BLaER1 (cell line): ENCODE measurements around the gene TULP1.

Source experiments
- H3K27ac ChIP-seq: shearing (Covaris generic); formaldehyde crosslinking; 2 replicates; pipeline ENCODE4 v1.8.1; 2022
- H3K27me3 ChIP-seq: shearing (Covaris generic); formaldehyde crosslinking; 2 replicates; pipeline ENCODE4 v1.8.1; 2022
- H3K36me3 ChIP-seq: shearing (Covaris generic); formaldehyde crosslinking; 2 replicates; pipeline ENCODE4 v1.8.1; 2022
- H3K4me1 ChIP-seq: shearing (Covaris generic); formaldehyde crosslinking; 2 replicates; pipeline ENCODE4 v1.8.1; 2022
- H3K4me2 ChIP-seq: shearing (Covaris generic); formaldehyde crosslinking; 2 replicates; pipeline ENCODE4 v1.8.1; 2022
- H3K4me3 ChIP-seq: shearing (Covaris generic); formaldehyde crosslinking; 2 replicates; pipeline ENCODE4 v1.8.1; 2022
- H3K9ac ChIP-seq: shearing (Covaris generic); formaldehyde crosslinking; 2 replicates; pipeline ENCODE4 v1.8.1; 2022
- H3K9me3 ChIP-seq: shearing (Covaris generic); formaldehyde crosslinking; 2 replicates; pipeline ENCODE4 v1.8.1; 2022
- H4K20me1 ChIP-seq: shearing (Covaris generic); formaldehyde crosslinking; 2 replicates; pipeline ENCODE4 v1.8.1; 2022
- Cebpa-rat ChIP-seq: shearing (Covaris generic); IDR thresholded peaks from 2 replicates; pipeline ENCODE4 v1.8.1; 2022

The TULP1 gene

GRCh38 chr6:35471836-35472345 is 40.8 kb downstream of the TULP1 start:
- Histone ChIP-seq H4K20me1 (peaks cover 70% of the 10 kb centered on the region), H3K4me3 (peak overlapping the region; percentile 98; the same call in 1 of the 2 replicates), H3K9me3 (no peaks in the 10 kb centered on the region), H3K4me2 (peak overlapping the region; percentile 95), H3K9ac (peak overlapping the region; percentile 100; the same call in 1 of the 2 replicates), H3K27me3 (no peaks in the 10 kb centered on the region), H3K27ac (no peak overlapping the region), H3K36me3 (peaks cover 74% of the 10 kb centered on the region), H3K4me1 (peaks cover 45% of the 10 kb centered on the region)
- no peak for TF ChIP-seq Cebpa-rat

DNA sequence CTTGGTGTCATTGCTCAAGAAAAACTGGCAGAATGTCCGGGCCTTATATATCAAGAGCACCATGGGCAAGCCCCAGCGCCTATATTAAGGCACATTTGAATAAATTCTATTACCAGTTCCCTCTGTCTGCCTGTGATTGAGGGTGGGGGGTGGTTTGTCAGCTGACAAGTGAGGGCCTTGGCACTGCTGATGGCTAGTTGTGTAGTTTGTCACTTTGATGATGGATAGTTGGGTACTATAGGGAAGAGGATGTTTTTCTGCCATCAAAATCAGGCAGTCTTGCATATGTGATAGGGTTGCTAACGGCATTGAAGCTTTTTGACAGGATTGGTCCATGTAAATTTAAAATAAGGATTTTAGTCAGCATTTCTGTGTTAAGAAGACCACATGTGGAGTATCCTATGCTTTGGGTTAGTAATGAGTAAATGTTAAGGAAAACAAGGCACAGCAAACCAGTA is 42.0 kb downstream of the TULP1 start:
- no peak for TF ChIP-seq Cebpa-rat
- Histone ChIP-seq H3K4me3 (peak overlapping the region; percentile 98), H3K36me3 (peaks cover 86% of the 10 kb centered on the region), H3K4me2 (peak overlapping the region; percentile 95), H3K9me3 (no peaks in the 10 kb centered on the region), H3K27ac (no peak overlapping the region), H4K20me1 (peaks cover 70% of the 10 kb centered on the region), H3K4me1 (peaks cover 45% of the 10 kb centered on the region), H3K9ac (peak overlapping the region; percentile 100), H3K27me3 (no peaks in the 10 kb centered on the region)

DNA sequence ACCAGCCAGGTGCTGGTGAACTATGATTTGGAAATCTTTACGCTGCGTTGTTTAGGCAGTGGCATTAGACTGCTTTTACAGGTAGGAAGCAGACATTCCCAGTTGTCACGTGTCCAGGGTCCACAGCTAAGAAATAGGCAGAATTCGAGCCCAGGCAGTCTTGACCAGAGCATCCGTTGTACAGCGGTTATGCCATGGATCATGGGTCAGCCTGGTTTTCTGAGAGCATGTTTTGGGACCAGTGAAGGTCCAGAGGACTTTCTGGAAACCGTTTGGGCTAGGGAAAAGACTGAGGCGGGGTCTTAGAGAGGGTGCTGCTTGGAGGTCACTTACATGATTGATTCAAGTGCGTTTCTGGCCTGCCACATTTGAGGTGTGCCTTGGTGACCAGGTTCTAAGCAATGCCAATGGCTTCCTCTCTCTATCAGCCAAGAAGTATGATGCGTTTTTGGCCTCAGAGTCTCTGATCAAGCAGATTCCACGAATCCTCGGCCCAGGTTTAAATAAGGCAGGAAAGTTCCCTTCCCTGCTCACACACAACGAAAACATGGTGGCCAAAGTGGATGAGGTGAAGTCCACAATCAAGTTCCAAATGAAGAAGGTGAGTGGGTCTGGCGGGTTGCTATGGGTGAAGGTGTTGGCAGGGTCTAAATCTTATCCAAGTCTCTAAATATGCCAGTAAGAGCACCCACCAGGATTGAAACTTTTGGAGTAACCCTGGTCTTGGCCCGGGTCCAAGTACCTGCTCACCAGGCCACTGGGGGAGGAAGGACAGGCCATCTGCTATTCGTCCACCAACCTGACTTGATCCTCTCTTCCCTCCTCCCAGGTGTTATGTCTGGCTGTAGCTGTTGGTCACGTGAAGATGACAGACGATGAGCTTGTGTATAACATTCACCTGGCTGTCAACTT is 42.7 kb downstream of the TULP1 start:
- Histone ChIP-seq H3K27me3 (no peaks in the 10 kb centered on the region), H3K4me2 (peak overlapping the region; percentile 95), H3K4me3 (peak overlapping the region; percentile 98), H3K9me3 (no peaks in the 10 kb centered on the region), H3K36me3 (peaks cover 88% of the 10 kb centered on the region), H3K9ac (peak overlapping the region; percentile 100), H3K27ac (peak overlapping the region; percentile 99), H3K4me1 (peaks cover 45% of the 10 kb centered on the region), H4K20me1 (peaks cover 65% of the 10 kb centered on the region)
- TF ChIP-seq Cebpa-rat = no peak

- peak overlapping the region; percentile 100 for H3K9ac ChIP-seq
- H3K4me2 ChIP-seq = peak overlapping the region; percentile 95
- TF ChIP-seq Cebpa-rat = no peak
- H4K20me1 ChIP-seq = peaks cover 57% of the 10 kb centered on the region
- peak overlapping the region; percentile 99 for H3K27ac ChIP-seq
- H3K4me1 ChIP-seq = peaks cover 45% of the 10 kb centered on the region
- H3K4me3 ChIP-seq = peak overlapping the region; percentile 98
- peaks cover 84% of the 10 kb centered on the region for H3K36me3 ChIP-seq
- no peaks in the 10 kb centered on the region for H3K9me3 ChIP-seq
- no peaks in the 10 kb centered on the region for H3K27me3 ChIP-seq
Measured at GRCh38 chr6:35468980-35469750, 43.5 kb downstream of the TULP1 start.

GRCh38 chr6:35468181-35468979 is 44.3 kb downstream of the TULP1 start, which contains the start of gene RPL10A:
Gene RPL10A, plus strand, starts transcription at chr6:35468401. Its CDS starts 34 bp downstream, at chr6:35468435.
- no peaks in the 10 kb centered on the region for H3K9me3 ChIP-seq
- peaks cover 49% of the 10 kb centered on the region for H4K20me1 ChIP-seq
- H3K27ac ChIP-seq = peak within 1 kb of the TSS; percentile 99
- H3K4me3 ChIP-seq = peak within 1 kb of the TSS; percentile 98
- peaks cover 84% of the 10 kb centered on the region for H3K36me3 ChIP-seq
- H3K27me3 ChIP-seq = no peaks in the 10 kb centered on the region
- H3K9ac ChIP-seq = peak within 1 kb of the TSS; percentile 100
- H3K4me2 ChIP-seq = peak within 1 kb of the TSS; percentile 95
- peaks cover 45% of the 10 kb centered on the region for H3K4me1 ChIP-seq
- TF ChIP-seq Cebpa-rat = no peak

DNA sequence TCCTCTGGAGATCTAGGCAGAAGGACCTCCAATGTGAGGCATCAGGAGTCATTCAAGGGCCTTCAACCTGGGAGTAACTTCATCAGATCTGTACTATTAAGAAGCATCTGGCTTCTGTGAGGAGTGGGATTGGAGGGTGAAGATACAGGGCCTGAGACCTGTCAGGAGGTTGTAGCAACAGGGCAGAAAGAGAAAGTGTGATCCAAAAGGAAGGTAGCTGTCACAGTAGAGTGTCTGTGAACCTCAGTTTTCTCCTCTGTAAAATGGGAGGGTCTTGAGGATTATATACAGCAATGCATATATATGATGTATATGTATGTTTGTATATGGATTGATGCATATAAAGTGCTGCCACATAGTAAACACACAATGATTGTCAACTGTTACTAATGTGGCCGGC is 47.0 kb downstream of the TULP1 start:
- peaks cover 84% of the 10 kb centered on the region for H3K36me3 ChIP-seq

GRCh38 chr6:35463292-35463691 is 49.4 kb downstream of the TULP1 start:
- H3K27ac ChIP-seq = no peak overlapping the region
- H3K27me3 ChIP-seq = no peaks in the 10 kb centered on the region
- H3K4me2 ChIP-seq = no peak overlapping the region
- no peak overlapping the region for H3K4me3 ChIP-seq
- H3K36me3 ChIP-seq = peaks cover 89% of the 10 kb centered on the region
- no peak overlapping the region for H3K9ac ChIP-seq
- H4K20me1 ChIP-seq = no peaks in the 10 kb centered on the region
- no peaks in the 10 kb centered on the region for H3K9me3 ChIP-seq
- TF ChIP-seq Cebpa-rat = no peak
- H3K4me1 ChIP-seq = peaks cover 7% of the 10 kb centered on the region

More for the DNA sequence above, 47.0 kb downstream of the TULP1 start:
- H3K9me3 ChIP-seq = no peaks in the 10 kb centered on the region
- no peak overlapping the region for H3K27ac ChIP-seq
- no peak overlapping the region for H3K9ac ChIP-seq
- H3K4me3 ChIP-seq = no peak overlapping the region
- no peaks in the 10 kb centered on the region for H3K27me3 ChIP-seq
- H3K4me1 ChIP-seq = peaks cover 18% of the 10 kb centered on the region
- H4K20me1 ChIP-seq = peaks cover 21% of the 10 kb centered on the region
- TF ChIP-seq Cebpa-rat = no peak
- no peak overlapping the region for H3K4me2 ChIP-seq

- no peaks in the 10 kb centered on the region for H4K20me1 ChIP-seq
- H3K4me1 ChIP-seq = no peaks in the 10 kb centered on the region
- TF ChIP-seq Cebpa-rat = no peak
- no peaks in the 10 kb centered on the region for H3K27me3 ChIP-seq
- no peak overlapping the region for H3K9ac ChIP-seq
- no peak overlapping the region for H3K27ac ChIP-seq
- H3K4me2 ChIP-seq = no peak overlapping the region
- H3K36me3 ChIP-seq = peaks cover 95% of the 10 kb centered on the region
- no peak overlapping the region for H3K4me3 ChIP-seq
- no peaks in the 10 kb centered on the region for H3K9me3 ChIP-seq
Measured at GRCh38 chr6:35461270-35461669, 51.4 kb downstream of the TULP1 start.

DNA sequence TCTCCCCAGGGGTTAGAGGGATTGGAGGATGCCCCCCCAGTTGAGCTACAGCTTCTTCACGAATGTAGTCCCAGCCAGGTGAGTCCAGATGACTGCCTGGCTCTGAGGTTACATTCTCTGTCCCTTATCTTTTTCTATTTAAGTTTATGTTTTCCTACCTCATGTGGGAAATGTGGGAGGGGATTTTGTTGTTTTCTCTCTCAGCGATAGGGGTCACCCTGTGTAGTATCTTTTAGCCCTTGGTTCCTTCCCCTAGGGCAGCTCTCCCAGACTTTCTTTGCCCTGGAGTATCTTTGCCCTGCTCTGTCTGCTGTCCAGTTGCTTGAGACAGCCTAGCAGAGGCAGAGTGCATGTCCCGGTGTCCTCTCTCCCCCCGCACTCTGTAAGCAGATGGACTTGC is 54.8 kb downstream of the TULP1 start:
- Histone ChIP-seq H3K9ac (no peak overlapping the region), H3K27me3 (no peaks in the 10 kb centered on the region), H3K4me3 (no peak overlapping the region), H3K36me3 (peaks cover 78% of the 10 kb centered on the region), H3K9me3 (no peaks in the 10 kb centered on the region), H3K4me2 (no peak overlapping the region), H3K27ac (no peak overlapping the region), H4K20me1 (no peaks in the 10 kb centered on the region; the same call in 1 of the 2 replicates), H3K4me1 (peaks cover 24% of the 10 kb centered on the region)
- no peak for TF ChIP-seq Cebpa-rat
